ENCODE measurements around the gene MYL4. TPM values are rescaled to one million over a fixed set of nuclear protein-coding genes. Genes with fewer than 3 reads are reported as not detected.

Gene MYL4
- polyA plus RNA-seq, 1 of the 3 experiments (the other 2 are of a cell fraction) = not detected

- no peak overlapping the region for H3K4me3 ChIP-seq (ENCODE audit: low read depth in 2 of 2, low read length in 1 of 2)
- H4K20me1 ChIP-seq (ENCODE audit: insufficient read depth) = no peaks in the 10 kb centered on the region
- ChIA-PET CTCF (interaction anchor here (3.3 to 7.7 kb wide), 3 partner anchors 11 to 82 kb away, joined by 34 to 279 read pairs (median 71); no protein-coding TSS in a partner anchor), POLR2A (no interaction called here)
- no peaks in the 10 kb centered on the region for H3K79me2 ChIP-seq (ENCODE audit: insufficient read depth)
- H3F3A ChIP-seq (replicated peaks; ENCODE audit: insufficient read depth) = peaks cover under 1% of the 10 kb centered on the region
- H2AFZ ChIP-seq (ENCODE audit: low read depth) = no peak overlapping the region
- H3K27me3 ChIP-seq (ENCODE audit: insufficient read depth) = no peaks in the 10 kb centered on the region
- no peak overlapping the region for H3K27ac ChIP-seq (ENCODE audit: low read depth in 2 of 2, low read length in 1 of 2)
- DNase-seq = no peak
- no peak overlapping the region for H3K9ac ChIP-seq
- 88% methylated on average over 3 of the region's 3 CpGs for WGBS (ENCODE audit: low lambda C conversion rate)
- H3K4me2 ChIP-seq = no peak overlapping the region
- H3K4me1 ChIP-seq (ENCODE audit: control insufficient read depth in 1 of 2, insufficient read depth in 2 of 2, low read depth in 1 of 2, low read length in 1 of 2) = peaks cover 0 to 5% of the 10 kb centered on the region in 2 experiments; a peak in 1 of 4 replicates
- H3K36me3 ChIP-seq (replicated peaks in 1 of 2; ENCODE audit: control insufficient read depth in 1 of 2, insufficient read depth in 2 of 2, low read length in 1 of 2) = no peaks in the 10 kb centered on the region
- H3K9me2 ChIP-seq = no peaks in the 10 kb centered on the region
- TF ChIP-seq NRF1 (IDR thresholded peaks at IDR 0.05; ENCODE audit: low read depth, low read length) (no peak), GATA2 (CRISPR knock-in tag; IDR thresholded peaks at IDR 0.05) (no peak), ELF1 (IDR thresholded peaks at IDR 0.05) (no peak), POLR2AphosphoS5 (IDR thresholded peaks at IDR 0.05; ENCODE audit: low read depth, low read length) (no peak), JUND (IDR thresholded peaks at IDR 0.05) (no peak), CHD2 (IDR thresholded peaks at IDR 0.05; ENCODE audit: low read length, partially characterized antibody) (no peak), RXRA (IDR thresholded peaks at IDR 0.05; ENCODE audit: borderline replicate concordance, low read depth) (no peak), GABPA (IDR thresholded peaks at IDR 0.05; ENCODE audit: low read depth) (no peak), USF1 (IDR thresholded peaks at IDR 0.05; ENCODE audit: borderline replicate concordance, low read depth) (no peak), MAX (IDR thresholded peaks at IDR 0.05; ENCODE audit: low read depth) (no peak), NFIC (IDR thresholded peaks at IDR 0.05; ENCODE audit: borderline replicate concordance) (no peak), YY1 (IDR thresholded peaks at IDR 0.05; ENCODE audit: low read depth) (no peak), MXI1 (IDR thresholded peaks at IDR 0.05; ENCODE audit: low read depth, low read length) (no peak)
- no peaks in the 10 kb centered on the region for H3K9me3 ChIP-seq
Measured at GRCh38 chr17:47231334-47231733, 22.2 kb downstream of the MYL4 start.

- Histone ChIP-seq H3K4me2 (no peak overlapping the region), H3F3A (replicated peaks; ENCODE audit: insufficient read depth) (no peaks in the 10 kb centered on the region), H3K27ac (ENCODE audit: low read depth in 2 of 2, low read length in 1 of 2) (no peak overlapping the region), H2AFZ (ENCODE audit: low read depth) (no peak overlapping the region), H3K4me1 (ENCODE audit: control insufficient read depth in 1 of 2, insufficient read depth in 2 of 2, low read depth in 1 of 2, low read length in 1 of 2) (peaks cover 0 to 5% of the 10 kb centered on the region in 2 experiments; a peak in 1 of 4 replicates), H3K9me3 (no peaks in the 10 kb centered on the region), H3K4me3 (ENCODE audit: low read depth in 2 of 2, low read length in 1 of 2) (no peak overlapping the region), H3K36me3 (replicated peaks in 1 of 2; ENCODE audit: control insufficient read depth in 1 of 2, insufficient read depth in 2 of 2, low read length in 1 of 2) (no peaks in the 10 kb centered on the region), H4K20me1 (ENCODE audit: insufficient read depth) (no peaks in the 10 kb centered on the region), H3K9me2 (no peaks in the 10 kb centered on the region), H3K27me3 (ENCODE audit: insufficient read depth) (no peaks in the 10 kb centered on the region), H3K79me2 (ENCODE audit: insufficient read depth) (no peaks in the 10 kb centered on the region), H3K9ac (no peak overlapping the region)
- TF ChIP-seq TCF12 (IDR thresholded peaks at IDR 0.05) = no peak
- no peak for TF ChIP-seq POLR2AphosphoS5 (IDR thresholded peaks at IDR 0.05; ENCODE audit: low read depth, low read length)
- TF ChIP-seq TEAD4 (IDR thresholded peaks at IDR 0.05; ENCODE audit: borderline replicate concordance, insufficient read depth) = no peak
- no peak for TF ChIP-seq RFX5 (IDR thresholded peaks at IDR 0.05; ENCODE audit: low read length)
- no peak for TF ChIP-seq TAF1 (IDR thresholded peaks at IDR 0.05; ENCODE audit: borderline replicate concordance, low read depth, low read length)
- no peak for TF ChIP-seq RAD21 (IDR thresholded peaks at IDR 0.05; ENCODE audit: low read length)
- TF ChIP-seq IRF3 (IDR thresholded peaks at IDR 0.05; ENCODE audit: low read depth, low read length) = no peak
- no peak for TF ChIP-seq ZBTB33 (IDR thresholded peaks at IDR 0.05; ENCODE audit: borderline replicate concordance, low read depth)
- TF ChIP-seq MXI1 (IDR thresholded peaks at IDR 0.05; ENCODE audit: low read depth, low read length) = no peak
- no peak for TF ChIP-seq SMC3 (IDR thresholded peaks at IDR 0.05; ENCODE audit: low read depth, low read length)
- TF ChIP-seq PBX3 (IDR thresholded peaks at IDR 0.05) = no peak
- TF ChIP-seq FOXJ3 (CRISPR knock-in tag; IDR thresholded peaks at IDR 0.05) = no peak
- TF ChIP-seq GABPA (IDR thresholded peaks at IDR 0.05; ENCODE audit: low read depth) = no peak
- no peak for TF ChIP-seq RCOR1 (IDR thresholded peaks at IDR 0.05; ENCODE audit: low read length)
- TF ChIP-seq MAX (IDR thresholded peaks at IDR 0.05; ENCODE audit: low read depth) = no peak
- TF ChIP-seq RXRA (IDR thresholded peaks at IDR 0.05; ENCODE audit: borderline replicate concordance, low read depth) = no peak
- no peak for TF ChIP-seq NFIC (IDR thresholded peaks at IDR 0.05; ENCODE audit: borderline replicate concordance)
- POLR2A ChIA-PET = no interaction called here
- CTCF ChIA-PET = interaction anchor here (3.3 to 7.7 kb wide), 2 partner anchors 10 to 82 kb away, joined by 71 to 279 read pairs; no protein-coding TSS in a partner anchor
- 82% methylated on average over 3 of the region's 3 CpGs for WGBS (ENCODE audit: low lambda C conversion rate)
- no peak for DNase-seq
Measured at GRCh38 chr17:47231866-47232265, 22.7 kb downstream of the MYL4 start.
